ENCODE measurements around the gene RAB38. TPM values are rescaled to one million over a fixed set of nuclear protein-coding genes. Genes with fewer than 3 reads are reported as not detected.

Gene RAB38
- total RNA-seq: 1.5 and 2.9 TPM in 2 replicates

DNA sequence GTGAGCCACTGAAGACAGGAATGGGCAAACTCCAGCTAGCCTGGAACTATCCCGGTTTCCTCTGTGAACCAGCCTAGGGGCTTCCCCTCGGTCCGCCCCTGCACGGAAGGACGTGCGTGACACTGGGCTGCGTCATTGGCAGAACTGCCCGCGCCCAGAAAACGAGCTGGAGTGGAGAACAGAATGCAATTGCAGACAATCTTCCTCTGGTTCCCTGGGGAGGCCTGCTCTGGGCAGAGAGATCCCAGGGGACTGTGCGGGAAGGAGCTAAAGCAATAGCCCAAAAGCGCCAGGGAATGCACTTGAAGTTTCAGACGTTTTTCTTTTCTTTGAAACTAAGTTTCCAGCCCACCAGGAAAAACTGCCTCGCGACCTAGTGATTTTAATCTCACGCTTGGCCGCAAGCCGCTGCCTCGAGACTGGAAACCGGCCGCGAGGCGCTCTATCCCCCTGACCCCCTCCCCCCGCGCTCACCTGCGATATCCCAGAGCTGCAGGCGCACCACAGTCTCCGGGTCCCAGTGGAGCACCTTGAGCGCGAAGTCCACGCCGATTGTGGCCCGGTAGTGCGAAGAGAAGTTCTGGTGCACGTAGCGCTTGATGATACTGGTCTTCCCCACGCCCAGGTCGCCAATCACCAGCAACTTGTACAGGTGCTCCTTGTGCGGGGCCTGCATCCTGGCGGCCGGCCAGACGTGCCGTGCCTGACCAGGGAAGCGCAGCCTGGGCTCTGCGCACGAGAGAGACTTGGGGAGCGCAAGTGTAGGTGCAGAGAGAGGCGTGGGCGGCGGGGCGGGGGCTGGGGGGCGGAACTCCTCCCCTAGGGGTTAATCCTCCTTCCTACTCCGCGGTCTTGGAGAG lies at the start of gene RAB38:
Gene RAB38, minus strand, starts transcription at position 735 of the 860 bp plus-strand sequence. Its CDS starts 59 bp downstream, at position 676.

Other genes with a start within 250 kb of the RAB38 start
- 94.1 and 110 TPM in 2 replicates for gene CTSC, start 162.3 kb upstream of the RAB38 start, total RNA-seq